ENCODE results near the gene KCNN2. TPM values are rescaled to one million over a fixed set of nuclear protein-coding genes. Genes with fewer than 3 reads are reported as not detected.

Gene KCNN2
- 0.13 TPM in 1 of 2 replicates, not detected in the other for total RNA-seq (2014; rRNA removed; shearing (Covaris generic))
- 0.34 and 0.41 TPM in 2 replicates for polyA plus RNA-seq (2015; cell fraction: cytosol; rRNA removed)
- 0.49 and 1.3 TPM in 2 replicates for polyA plus RNA-seq (2015; cell fraction: nucleus; rRNA removed)

- peak; percentile 69 for DNase-seq (ENCODE audit: low read depth)
These were observed at the start of gene KCNN2 for GRCh38 chr5:114361724-114362196. Gene KCNN2, plus strand, starts transcription at chr5:114362070. Its CDS starts 70 bp downstream, at chr5:114362140.

- no peak for DNase-seq (ENCODE audit: low read depth)
These were observed 49.2 kb upstream of the KCNN2 start for GRCh38 chr5:114312658-114313057.

- no peak for DNase-seq (ENCODE audit: low read depth)
These were observed 47.8 kb upstream of the KCNN2 start for GRCh38 chr5:114314061-114314460.

GRCh38 chr5:114316167-114316566 lies 45.7 kb upstream of the KCNN2 start:
- no peak for DNase-seq (ENCODE audit: low read depth)

GRCh38 chr5:114317751-114318150 lies 44.1 kb upstream of the KCNN2 start:
- DNase-seq (ENCODE audit: low read depth): no peak

- DNase-seq (ENCODE audit: low read depth): no peak
These were observed 42.6 kb upstream of the KCNN2 start for GRCh38 chr5:114319236-114319635.

GRCh38 chr5:114319821-114320220 lies 42.0 kb upstream of the KCNN2 start:
- peak; percentile 52 for DNase-seq (ENCODE audit: low read depth)

- DNase-seq (ENCODE audit: low read depth): no peak
These were observed 37.6 kb upstream of the KCNN2 start for GRCh38 chr5:114324282-114324681.

- DNase-seq (ENCODE audit: low read depth): peak; percentile 41
These were observed 36.3 kb upstream of the KCNN2 start for GRCh38 chr5:114325541-114325940.

GRCh38 chr5:114327474-114327873 lies 34.4 kb upstream of the KCNN2 start:
- DNase-seq (ENCODE audit: low read depth): no peak

- DNase-seq (ENCODE audit: low read depth): no peak
These were observed 33.9 kb upstream of the KCNN2 start for GRCh38 chr5:114327987-114328386.

- no peak for DNase-seq (ENCODE audit: low read depth)
These were observed 30.8 kb upstream of the KCNN2 start for GRCh38 chr5:114330916-114331531.

- no peak for DNase-seq (ENCODE audit: low read depth)
These were observed 29.4 kb upstream of the KCNN2 start for GRCh38 chr5:114332493-114332892.

- DNase-seq (ENCODE audit: low read depth): no peak
These were observed 28.9 kb upstream of the KCNN2 start for GRCh38 chr5:114332925-114333324.

GRCh38 chr5:114335391-114335790 lies 26.5 kb upstream of the KCNN2 start:
- DNase-seq (ENCODE audit: low read depth): no peak

GRCh38 chr5:114339108-114339507 lies 22.8 kb upstream of the KCNN2 start:
- DNase-seq (ENCODE audit: low read depth): no peak

GRCh38 chr5:114346181-114346580 lies 15.7 kb upstream of the KCNN2 start:
- DNase-seq (ENCODE audit: low read depth): no peak

GRCh38 chr5:114355086-114355830 lies 6.6 kb upstream of the KCNN2 start:
- no peak for DNase-seq (ENCODE audit: low read depth)

- DNase-seq (ENCODE audit: low read depth): no peak
These were observed 3.5 kb upstream of the KCNN2 start for GRCh38 chr5:114358329-114358728.

GRCh38 chr5:114360357-114360756 lies 1.5 kb upstream of the KCNN2 start:
- DNase-seq (ENCODE audit: low read depth): no peak

GRCh38 chr5:114360816-114361723 lies 800 bp upstream of the KCNN2 start:
- DNase-seq (ENCODE audit: low read depth): no peak
